K562 (cell line): ENCODE results near the gene RIPOR1. TPM values are rescaled to one million over a fixed set of nuclear protein-coding genes. Genes with fewer than 3 reads are reported as not detected.

Experiments
- CBX3 ChIP-seq, 2 experiments: IDR thresholded peaks; 1 replicate in 1 of 2; 2 replicates in 1 of 2; pipeline ENCODE4 v1.6.1; 2012; ENCODE audit warnings: inconsistent platforms in 2 of 2, low read length in 2 of 2, borderline replicate concordance in 1 of 2, control low read depth in 1 of 2
- PML ChIP-seq: IDR thresholded peaks from 2 replicates; pipeline ENCODE4 v1.6.1; 2012; ENCODE audit warnings: low read length, inconsistent platforms
- SPI1 ChIP-seq: IDR thresholded peaks from 2 replicates; pipeline ENCODE4 v1.6.1; 2011; ENCODE audit warnings: low read depth, low read length, control low read depth, borderline replicate concordance
- ZNF324 ChIP-seq: fragments of 250-450 bp; sonication (Bioruptor Pico); IDR thresholded peaks from 2 replicates; pipeline ENCODE4 v1.4.0; 2020; ENCODE audit warnings: mild to moderate bottlenecking
- polyA plus RNA-seq, 8 experiments: library from polyadenylated mRNA; depleted of rRNA in 4 of 8; stranded (reverse) in 5 of 8; unstranded in 3 of 8; fragments of >200 nt; fragmentation: Nextera tagmentation in 2 of 8; fragmentation: Illumina TruSeq in 1 of 8; extraction: Ambion mirVana in 2 of 8; extraction: Trizol in 1 of 8; gene quantifications; 2 replicates each; pipeline versions ENCODE4 v1.2.1 to v1.2.3, GENCODE V29; 2011 to 2014; ENCODE audit warnings: inconsistent platforms in 1 of 8, missing spikeins in 1 of 8
- total RNA-seq, 7 experiments: library from RNA; depleted of rRNA in 6 of 7; stranded (reverse); fragments of >200 nt in 6 of 7; fragmentation: Illumina TruSeq in 2 of 7; extraction: Trizol in 2 of 7; gene quantifications; 2 replicates each; pipeline versions ENCODE4 v1.2.1 to v1.2.3, GENCODE V29; 2011 to 2021; ENCODE audit warnings: low replicate concordance in 1 of 7
- TF ChIP-seq, protein P1 (sequence below): fragments of 450-650 bp; IDR thresholded peaks from 2 replicates; pipeline ENCODE4 v1.6.1; 2016
- TF ChIP-seq, protein P2 (sequence below): IDR thresholded peaks from 2 replicates; pipeline ENCODE4 v1.6.1; 2011; ENCODE audit warnings: borderline replicate concordance, low read depth, mild to moderate bottlenecking, moderate library complexity, low read length; ENCODE audit not compliant: insufficient read depth, poor library complexity, severe bottlenecking
- TF ChIP-seq, protein P3 (sequence below): fragments of 450-650 bp; IDR thresholded peaks from 2 replicates; pipeline ENCODE4 v1.6.1; 2018; ENCODE audit warnings: mild to moderate bottlenecking, low read depth; ENCODE audit not compliant: partially characterized antibody
- TF ChIP-seq, protein P4 (sequence below): sonication (generic); formaldehyde crosslinking; IDR thresholded peaks from 2 replicates; pipeline ENCODE4 v1.4.0; 2020; ENCODE audit warnings: mild to moderate bottlenecking, missing genetic modification reagents
- TF ChIP-seq, protein P5 (sequence below), 2 experiments: IDR thresholded peaks; 2 replicates each; pipeline ENCODE4 v1.6.1; 2012; ENCODE audit warnings: improper control_type of control experiment in 2 of 2, low read depth in 2 of 2, low read length in 2 of 2, borderline replicate concordance in 1 of 2
- TF ChIP-seq, protein P6 (sequence below): IDR thresholded peaks from 2 replicates; pipeline ENCODE4 v1.6.1; 2016; ENCODE audit warnings: missing genetic modification characterization, missing compliant biosample characterization

Gene RIPOR1
- total and polyA plus RNA-seq, 9 of the 15 experiments (the other 6 are each of a cell fraction or from before 2014, with no cell fraction given) = 0.36 to 31.1 (median 3.0) TPM

DNA sequence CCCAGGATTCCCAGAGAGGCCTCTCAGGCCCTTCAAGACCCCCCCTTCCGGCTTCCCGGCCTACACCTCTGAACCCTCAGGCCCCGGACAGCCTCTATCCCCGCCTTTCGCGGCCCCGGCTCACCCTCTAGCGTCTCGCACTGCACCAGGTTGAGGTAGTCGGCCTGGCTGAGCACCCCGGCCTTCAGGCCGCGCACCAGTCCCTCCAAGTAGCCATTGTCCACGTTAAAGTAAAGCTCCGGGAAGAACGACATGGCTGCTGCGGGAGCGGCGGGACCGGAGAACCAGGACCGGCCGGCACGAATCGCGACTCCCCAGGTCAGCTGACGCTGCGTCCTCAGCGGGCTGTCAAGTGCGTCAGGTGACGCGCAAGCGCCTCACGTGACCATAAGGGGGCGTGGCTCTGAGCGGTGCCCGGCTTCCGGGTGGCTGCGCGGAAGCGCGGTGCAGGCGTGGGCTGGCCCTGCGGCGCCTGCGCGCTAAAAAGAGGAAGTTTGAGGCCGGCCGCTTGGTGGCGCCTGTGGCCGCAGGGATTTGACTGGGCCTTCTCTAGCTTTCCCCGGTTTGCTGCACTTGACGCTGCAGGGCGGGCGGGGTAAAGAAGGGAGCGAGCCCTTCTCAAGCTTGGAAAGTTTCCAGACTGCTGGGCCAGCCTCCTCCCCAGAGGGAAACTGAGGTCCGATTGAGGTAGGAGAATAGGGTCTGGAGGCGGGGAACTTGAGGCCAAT, 47.6 kb upstream of the RIPOR1 start, which contains the start of gene ATP6V0D1 (continued):
- TF ChIP-seq, protein P1, sequence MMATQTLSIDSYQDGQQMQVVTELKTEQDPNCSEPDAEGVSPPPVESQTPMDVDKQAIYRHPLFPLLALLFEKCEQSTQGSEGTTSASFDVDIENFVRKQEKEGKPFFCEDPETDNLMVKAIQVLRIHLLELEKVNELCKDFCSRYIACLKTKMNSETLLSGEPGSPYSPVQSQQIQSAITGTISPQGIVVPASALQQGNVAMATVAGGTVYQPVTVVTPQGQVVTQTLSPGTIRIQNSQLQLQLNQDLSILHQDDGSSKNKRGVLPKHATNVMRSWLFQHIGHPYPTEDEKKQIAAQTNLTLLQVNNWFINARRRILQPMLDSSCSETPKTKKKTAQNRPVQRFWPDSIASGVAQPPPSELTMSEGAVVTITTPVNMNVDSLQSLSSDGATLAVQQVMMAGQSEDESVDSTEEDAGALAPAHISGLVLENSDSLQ = peak; percentile 89
- TF ChIP-seq SPI1 (peak; percentile 87), ZNF324 (CRISPR knock-in tag) (no peak), PML (peak; percentile 38; the same call in 1 of the 2 replicates), CBX3 (IDR thresholded peaks at IDR 0.05; ENCODE audit: borderline replicate concordance in 1 of 2, low read length in 2 of 2) (no peak)
- TF ChIP-seq, protein P2, sequence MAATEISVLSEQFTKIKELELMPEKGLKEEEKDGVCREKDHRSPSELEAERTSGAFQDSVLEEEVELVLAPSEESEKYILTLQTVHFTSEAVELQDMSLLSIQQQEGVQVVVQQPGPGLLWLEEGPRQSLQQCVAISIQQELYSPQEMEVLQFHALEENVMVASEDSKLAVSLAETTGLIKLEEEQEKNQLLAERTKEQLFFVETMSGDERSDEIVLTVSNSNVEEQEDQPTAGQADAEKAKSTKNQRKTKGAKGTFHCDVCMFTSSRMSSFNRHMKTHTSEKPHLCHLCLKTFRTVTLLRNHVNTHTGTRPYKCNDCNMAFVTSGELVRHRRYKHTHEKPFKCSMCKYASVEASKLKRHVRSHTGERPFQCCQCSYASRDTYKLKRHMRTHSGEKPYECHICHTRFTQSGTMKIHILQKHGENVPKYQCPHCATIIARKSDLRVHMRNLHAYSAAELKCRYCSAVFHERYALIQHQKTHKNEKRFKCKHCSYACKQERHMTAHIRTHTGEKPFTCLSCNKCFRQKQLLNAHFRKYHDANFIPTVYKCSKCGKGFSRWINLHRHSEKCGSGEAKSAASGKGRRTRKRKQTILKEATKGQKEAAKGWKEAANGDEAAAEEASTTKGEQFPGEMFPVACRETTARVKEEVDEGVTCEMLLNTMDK = peak; percentile 95
- TF ChIP-seq, protein P3, sequence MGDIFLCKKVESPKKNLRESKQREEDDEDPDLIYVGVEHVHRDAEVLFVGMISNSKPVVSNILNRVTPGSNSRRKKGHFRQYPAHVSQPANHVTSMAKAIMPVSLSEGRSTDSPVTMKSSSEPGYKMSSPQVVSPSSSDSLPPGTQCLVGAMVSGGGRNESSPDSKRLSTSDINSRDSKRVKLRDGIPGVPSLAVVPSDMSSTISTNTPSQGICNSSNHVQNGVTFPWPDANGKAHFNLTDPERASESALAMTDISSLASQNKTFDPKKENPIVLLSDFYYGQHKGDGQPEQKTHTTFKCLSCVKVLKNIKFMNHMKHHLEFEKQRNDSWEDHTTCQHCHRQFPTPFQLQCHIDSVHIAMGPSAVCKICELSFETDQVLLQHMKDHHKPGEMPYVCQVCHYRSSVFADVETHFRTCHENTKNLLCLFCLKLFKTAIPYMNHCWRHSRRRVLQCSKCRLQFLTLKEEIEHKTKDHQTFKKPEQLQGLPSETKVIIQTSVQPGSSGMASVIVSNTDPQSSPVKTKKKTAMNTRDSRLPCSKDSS = no peak
- TF ChIP-seq, protein P4, sequence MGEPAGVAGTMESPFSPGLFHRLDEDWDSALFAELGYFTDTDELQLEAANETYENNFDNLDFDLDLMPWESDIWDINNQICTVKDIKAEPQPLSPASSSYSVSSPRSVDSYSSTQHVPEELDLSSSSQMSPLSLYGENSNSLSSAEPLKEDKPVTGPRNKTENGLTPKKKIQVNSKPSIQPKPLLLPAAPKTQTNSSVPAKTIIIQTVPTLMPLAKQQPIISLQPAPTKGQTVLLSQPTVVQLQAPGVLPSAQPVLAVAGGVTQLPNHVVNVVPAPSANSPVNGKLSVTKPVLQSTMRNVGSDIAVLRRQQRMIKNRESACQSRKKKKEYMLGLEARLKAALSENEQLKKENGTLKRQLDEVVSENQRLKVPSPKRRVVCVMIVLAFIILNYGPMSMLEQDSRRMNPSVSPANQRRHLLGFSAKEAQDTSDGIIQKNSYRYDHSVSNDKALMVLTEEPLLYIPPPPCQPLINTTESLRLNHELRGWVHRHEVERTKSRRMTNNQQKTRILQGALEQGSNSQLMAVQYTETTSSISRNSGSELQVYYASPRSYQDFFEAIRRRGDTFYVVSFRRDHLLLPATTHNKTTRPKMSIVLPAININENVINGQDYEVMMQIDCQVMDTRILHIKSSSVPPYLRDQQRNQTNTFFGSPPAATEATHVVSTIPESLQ = 0 out of 2 replicates have a peak, but pooled peaks have one; percentile 54
- TF ChIP-seq, protein P5, sequence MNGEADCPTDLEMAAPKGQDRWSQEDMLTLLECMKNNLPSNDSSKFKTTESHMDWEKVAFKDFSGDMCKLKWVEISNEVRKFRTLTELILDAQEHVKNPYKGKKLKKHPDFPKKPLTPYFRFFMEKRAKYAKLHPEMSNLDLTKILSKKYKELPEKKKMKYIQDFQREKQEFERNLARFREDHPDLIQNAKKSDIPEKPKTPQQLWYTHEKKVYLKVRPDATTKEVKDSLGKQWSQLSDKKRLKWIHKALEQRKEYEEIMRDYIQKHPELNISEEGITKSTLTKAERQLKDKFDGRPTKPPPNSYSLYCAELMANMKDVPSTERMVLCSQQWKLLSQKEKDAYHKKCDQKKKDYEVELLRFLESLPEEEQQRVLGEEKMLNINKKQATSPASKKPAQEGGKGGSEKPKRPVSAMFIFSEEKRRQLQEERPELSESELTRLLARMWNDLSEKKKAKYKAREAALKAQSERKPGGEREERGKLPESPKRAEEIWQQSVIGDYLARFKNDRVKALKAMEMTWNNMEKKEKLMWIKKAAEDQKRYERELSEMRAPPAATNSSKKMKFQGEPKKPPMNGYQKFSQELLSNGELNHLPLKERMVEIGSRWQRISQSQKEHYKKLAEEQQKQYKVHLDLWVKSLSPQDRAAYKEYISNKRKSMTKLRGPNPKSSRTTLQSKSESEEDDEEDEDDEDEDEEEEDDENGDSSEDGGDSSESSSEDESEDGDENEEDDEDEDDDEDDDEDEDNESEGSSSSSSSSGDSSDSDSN (IDR thresholded peaks at IDR 0.05; ENCODE audit: borderline replicate concordance in 1 of 2, low read depth in 2 of 2, low read length in 2 of 2) = peak in 1 of 2 experiments; percentile 56; a peak in 1 of 4 replicates
- TF ChIP-seq, protein P6, sequence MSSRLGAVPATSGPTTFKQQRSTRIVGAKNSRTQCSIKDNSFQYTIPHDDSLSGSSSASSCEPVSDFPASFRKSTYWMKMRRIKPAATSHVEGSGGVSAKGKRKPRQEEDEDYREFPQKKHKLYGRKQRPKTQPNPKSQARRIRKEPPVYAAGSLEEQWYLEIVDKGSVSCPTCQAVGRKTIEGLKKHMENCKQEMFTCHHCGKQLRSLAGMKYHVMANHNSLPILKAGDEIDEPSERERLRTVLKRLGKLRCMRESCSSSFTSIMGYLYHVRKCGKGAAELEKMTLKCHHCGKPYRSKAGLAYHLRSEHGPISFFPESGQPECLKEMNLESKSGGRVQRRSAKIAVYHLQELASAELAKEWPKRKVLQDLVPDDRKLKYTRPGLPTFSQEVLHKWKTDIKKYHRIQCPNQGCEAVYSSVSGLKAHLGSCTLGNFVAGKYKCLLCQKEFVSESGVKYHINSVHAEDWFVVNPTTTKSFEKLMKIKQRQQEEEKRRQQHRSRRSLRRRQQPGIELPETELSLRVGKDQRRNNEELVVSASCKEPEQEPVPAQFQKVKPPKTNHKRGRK = no peak
